Vagina (tissue), 2 donors: ENCODE data around the gene ABCB8. TPM values are rescaled to one million over a fixed set of nuclear protein-coding genes. Genes with fewer than 3 reads are reported as not detected.

Experiments used
- DNase-seq, 2 donors: peaks; one replicate each; pipeline ENCODE4 v3.0.0-alpha.2; 2017; ENCODE audit errors: extremely low spot score in 2 of 2
- H3K27ac ChIP-seq: fragments of 200-600 bp; sonication (generic); one replicate; pipeline ENCODE4 v1.5.1; 2019
- H3K27me3 ChIP-seq: fragments of 200-600 bp; sonication (generic); one replicate; pipeline ENCODE4 v1.5.1; 2019
- H3K36me3 ChIP-seq, 2 donors: fragments of 200-600 bp; sonication (generic); one replicate each; pipeline ENCODE4 v1.5.1; 2017 to 2019
- H3K4me1 ChIP-seq: fragments of 200-600 bp; sonication (generic); one replicate; pipeline ENCODE4 v1.5.1; 2019
- H3K4me3 ChIP-seq, 2 donors: fragments of 200-600 bp; sonication (generic); 1 replicate in 1 of 2; 2 replicates in 1 of 2; pipeline ENCODE4 v1.5.1; 2016 to 2019
- H3K9me3 ChIP-seq: fragments of 200-600 bp; sonication (generic); one replicate; pipeline ENCODE4 v1.5.1; 2019
- POLR2A ChIP-seq, 2 donors: fragments of 450-650 bp; IDR thresholded peaks; one replicate each; pipeline ENCODE4 v1.6.1; 2017; ENCODE audit warnings: antibody characterized with exemption in 2 of 2, mild to moderate bottlenecking in 2 of 2, moderate library complexity in 2 of 2
- POLR2AphosphoS5 ChIP-seq, 2 donors: sonication (generic); formaldehyde crosslinking; IDR thresholded peaks; one replicate each; pipeline ENCODE4 v1.9.0; 2017; ENCODE audit warnings: antibody characterized with exemption in 2 of 2, mild to moderate bottlenecking in 2 of 2, low read depth in 1 of 2; ENCODE audit not compliant: insufficient read depth in 1 of 2
- intact Hi-C: fragments of 100-400 bp; cut with DNase I; formaldehyde crosslinking; loops from one replicate; pipeline ENCODE4 v1.15.1; 2023
- total RNA-seq: library from RNA; depleted of rRNA; stranded (reverse); fragments of >200 nt; gene quantifications from one replicate; pipeline ENCODE4 v1.2.3, GENCODE V29; 2016
- TF ChIP-seq, protein P1 (sequence below), 3 experiments: fragments of 450-650 bp in 2 of 3; fragments of 200-600 bp in 1 of 3; sonication (generic) in 1 of 3; IDR thresholded peaks; one replicate each; pipeline ENCODE4 v1.5.1; 2017 to 2019; ENCODE audit warnings: antibody characterized with exemption in 3 of 3, mild to moderate bottlenecking in 2 of 3, moderate library complexity in 2 of 3

Gene ABCB8
- total RNA-seq, 1 donor from 2014 or later, result 38.3 TPM

- TF ChIP-seq POLR2AphosphoS5 (IDR thresholded peaks at IDR 0.05; ENCODE audit: insufficient read depth in 1 of 2, low read depth in 1 of 2) (no peak), POLR2A (IDR thresholded peaks at IDR 0.05) (no peak)
- TF ChIP-seq, protein P1, sequence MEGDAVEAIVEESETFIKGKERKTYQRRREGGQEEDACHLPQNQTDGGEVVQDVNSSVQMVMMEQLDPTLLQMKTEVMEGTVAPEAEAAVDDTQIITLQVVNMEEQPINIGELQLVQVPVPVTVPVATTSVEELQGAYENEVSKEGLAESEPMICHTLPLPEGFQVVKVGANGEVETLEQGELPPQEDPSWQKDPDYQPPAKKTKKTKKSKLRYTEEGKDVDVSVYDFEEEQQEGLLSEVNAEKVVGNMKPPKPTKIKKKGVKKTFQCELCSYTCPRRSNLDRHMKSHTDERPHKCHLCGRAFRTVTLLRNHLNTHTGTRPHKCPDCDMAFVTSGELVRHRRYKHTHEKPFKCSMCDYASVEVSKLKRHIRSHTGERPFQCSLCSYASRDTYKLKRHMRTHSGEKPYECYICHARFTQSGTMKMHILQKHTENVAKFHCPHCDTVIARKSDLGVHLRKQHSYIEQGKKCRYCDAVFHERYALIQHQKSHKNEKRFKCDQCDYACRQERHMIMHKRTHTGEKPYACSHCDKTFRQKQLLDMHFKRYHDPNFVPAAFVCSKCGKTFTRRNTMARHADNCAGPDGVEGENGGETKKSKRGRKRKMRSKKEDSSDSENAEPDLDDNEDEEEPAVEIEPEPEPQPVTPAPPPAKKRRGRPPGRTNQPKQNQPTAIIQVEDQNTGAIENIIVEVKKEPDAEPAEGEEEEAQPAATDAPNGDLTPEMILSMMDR (IDR thresholded peaks at IDR 0.05), result no peak
- Histone ChIP-seq H3K27ac (peak overlapping the region; percentile 97), H3K36me3 (no peaks in the 10 kb centered on the region), H3K9me3 (no peaks in the 10 kb centered on the region), H3K27me3 (no peaks in the 10 kb centered on the region), H3K4me1 (peaks cover 65% of the 10 kb centered on the region), H3K4me3 (peak overlapping the region in 1 of 2 donors; percentile 80)
- no peak for DNase-seq
- intact Hi-C loops, result no loop called here
Measured at GRCh38 chr7:151085329-151085690, 57.1 kb downstream of the ABCB8 start.

DNA sequence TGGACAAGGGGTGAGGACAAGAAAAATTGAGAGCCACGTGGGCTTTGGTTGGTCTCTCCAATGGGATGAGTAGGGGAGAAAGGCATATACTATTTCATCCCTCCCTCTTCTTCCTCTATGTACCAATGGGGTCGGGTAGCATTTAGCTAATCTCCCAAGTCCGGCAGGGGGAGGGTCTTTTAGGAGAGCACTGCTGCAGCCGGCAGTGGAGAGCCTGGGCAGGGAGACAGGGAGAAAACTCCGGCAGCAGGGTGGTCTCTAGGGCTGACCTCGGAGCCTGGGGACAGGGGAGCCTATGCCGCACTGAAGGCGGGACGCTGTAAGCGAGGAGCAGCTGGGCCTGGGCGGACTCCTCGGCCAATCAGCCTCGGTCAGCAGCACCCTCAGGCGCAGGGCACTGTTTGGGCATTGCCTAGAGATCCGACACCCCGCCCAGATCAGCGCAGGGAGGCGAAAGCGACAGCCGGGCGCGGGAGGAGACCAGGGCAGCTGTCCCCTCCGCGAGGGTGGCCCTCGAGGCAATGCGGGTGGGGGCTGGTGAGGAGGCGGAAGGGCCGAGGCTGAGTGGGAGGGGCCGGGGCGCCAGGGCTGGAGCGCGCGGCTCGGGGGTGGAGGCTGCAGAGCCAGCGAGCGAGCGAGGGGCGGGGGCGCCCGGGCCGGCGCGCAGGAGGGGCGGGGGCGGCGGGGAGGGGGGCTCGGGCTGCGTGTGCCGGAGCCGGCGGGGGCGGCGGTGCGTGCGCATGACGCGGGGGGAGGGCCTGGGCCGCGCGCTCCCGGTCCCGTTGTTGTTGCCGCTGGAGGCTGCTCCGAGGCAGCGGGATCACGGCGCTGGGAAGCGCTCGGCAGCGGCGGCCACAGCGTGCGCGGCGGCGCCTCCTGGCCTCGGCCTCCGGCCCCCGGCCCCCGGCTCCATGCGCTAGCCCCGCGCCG lies 57.7 kb downstream of the ABCB8 start, which contains the start of gene AGAP3:
TSS of gene AGAP3 (plus strand) at position 785 of the 930 bp plus-strand sequence. CDS start 267 bp downstream, outside the sequence.
- H3K27me3 ChIP-seq, result no peaks in the 10 kb centered on the region
- H3K9me3 ChIP-seq, result no peaks in the 10 kb centered on the region
- no peaks in the 10 kb centered on the region for H3K36me3 ChIP-seq
- intact Hi-C loops, result loop anchor here (2.0 kb wide), 1 partner anchor 27 kb away; the partner anchor contains the start of gene SLC4A2
- H3K4me3 ChIP-seq, result peak within 1 kb of the TSS; percentile 80 to 82
- DNase-seq, result no peak
- H3K27ac ChIP-seq, result peak within 1 kb of the TSS; percentile 97
- TF ChIP-seq, protein P1 (IDR thresholded peaks at IDR 0.05), result no peak
- TF ChIP-seq POLR2AphosphoS5 (IDR thresholded peaks at IDR 0.05; ENCODE audit: insufficient read depth in 1 of 2, low read depth in 1 of 2) (peak in 1 of 2 donors; percentile 94), POLR2A (IDR thresholded peaks at IDR 0.05) (peak in 1 of 2 donors; percentile 60)
- peaks cover 70% of the 10 kb centered on the region for H3K4me1 ChIP-seq

- TF ChIP-seq POLR2AphosphoS5 (IDR thresholded peaks at IDR 0.05; ENCODE audit: insufficient read depth in 1 of 2, low read depth in 1 of 2) (peak in 1 of 2 donors; percentile 9), POLR2A (IDR thresholded peaks at IDR 0.05) (no peak)
- Histone ChIP-seq H3K27me3 (no peaks in the 10 kb centered on the region), H3K4me3 (peak overlapping the region; percentile 80 to 82), H3K27ac (peak overlapping the region; percentile 89), H3K4me1 (peaks cover 70% of the 10 kb centered on the region), H3K36me3 (no peaks in the 10 kb centered on the region), H3K9me3 (no peaks in the 10 kb centered on the region)
- intact Hi-C loops, result loop anchor here (2.0 kb wide), 1 partner anchor 28 kb away; the partner anchor contains the start of gene SLC4A2
- no peak for DNase-seq
Measured at GRCh38 chr7:151086802-151087244, 58.6 kb downstream of the ABCB8 start.

DNA sequence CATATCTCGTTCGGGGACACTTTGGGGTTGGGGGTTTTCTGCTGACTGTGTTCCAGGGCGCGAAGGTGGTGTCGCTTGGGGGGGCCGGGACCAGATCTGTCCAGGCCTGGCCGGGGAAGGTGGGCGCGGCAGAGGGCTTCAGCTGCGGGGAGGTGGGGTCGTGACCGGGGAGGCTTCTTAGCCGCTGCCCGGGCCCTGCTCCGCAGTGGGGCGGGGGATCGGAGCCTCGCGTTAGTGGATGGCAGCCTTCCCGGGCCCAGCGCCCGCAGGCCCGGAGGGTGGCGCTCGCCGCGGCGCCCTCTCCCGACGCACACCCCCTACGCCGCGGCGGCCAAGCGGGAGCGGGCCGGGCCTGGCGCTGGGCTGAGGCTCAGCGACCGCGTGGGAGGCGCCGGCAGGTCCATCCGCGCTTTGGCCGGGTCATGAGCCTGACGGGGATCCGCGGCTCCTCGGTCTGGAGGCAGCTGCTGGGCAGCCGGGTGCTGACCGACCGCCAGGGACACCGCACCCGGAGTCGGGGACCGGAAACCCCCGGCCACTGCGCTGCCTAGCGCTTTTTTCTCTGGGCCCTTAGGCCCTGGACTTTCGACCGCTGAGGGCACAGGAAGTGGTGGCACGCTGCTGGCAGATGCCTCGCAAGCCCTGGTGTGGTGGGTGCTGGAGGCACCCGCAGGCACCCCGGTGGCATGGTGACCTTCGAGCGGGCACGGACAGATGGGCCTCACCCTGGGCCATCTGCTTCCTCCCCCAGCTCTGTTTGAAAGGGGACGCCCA lies 59.2 kb downstream of the ABCB8 start:
- Histone ChIP-seq H3K27ac (peak overlapping the region; percentile 89), H3K9me3 (no peaks in the 10 kb centered on the region), H3K4me3 (peak overlapping the region; percentile 80 to 82), H3K27me3 (no peaks in the 10 kb centered on the region), H3K36me3 (no peaks in the 10 kb centered on the region), H3K4me1 (peaks cover 69% of the 10 kb centered on the region)
- peak in 1 of 2 donors; percentile 30 for TF ChIP-seq POLR2AphosphoS5 (IDR thresholded peaks at IDR 0.05; ENCODE audit: insufficient read depth in 1 of 2, low read depth in 1 of 2)
- no peak for TF ChIP-seq POLR2A (IDR thresholded peaks at IDR 0.05)
- TF ChIP-seq, protein P1 (IDR thresholded peaks at IDR 0.05), result peak in 1 of 3 experiments; percentile 32
- DNase-seq, result no peak
- intact Hi-C loops, result loop anchor here (2.0 kb wide), 1 partner anchor 29 kb away; the partner anchor contains the start of gene SLC4A2
